GM12878 (cell line): ENCODE results near the gene CYP24A1. TPM values are rescaled to one million over a fixed set of nuclear protein-coding genes. Genes with fewer than 3 reads are reported as not detected.

Experiments
- ATAC-seq: fragments of 200-7000 bp; cut with Tn5 transposase; 3 replicates; pipeline ENCODE4 v1.9.1; 2020; ENCODE audit warnings: mild to moderate bottlenecking, moderate library complexity
- BruUV-seq: library from RNA; stranded (reverse); fragments of 400-500 nt; replicated peaks from 2 replicates; lab custom pipeline; 2021; lab: Mats Ljungman, UMichigan
- CTCF ChIA-PET: fragments of 300-600 bp; sonication (Branson Sonifier 250); formaldehyde crosslinking; extraction: SDS; loops from one replicate; lab custom pipeline; 2021; ENCODE audit warnings: inconsistent platforms; lab: Yijun Ruan, JAX
- POLR2A ChIA-PET: fragments of 350-600 bp; formaldehyde crosslinking; extraction: SDS; loops from one replicate; lab custom pipeline; 2021; ENCODE audit warnings: inconsistent platforms; lab: Charles Lee
- RAD21 ChIA-PET: fragments of 300-600 bp; sonication (Branson Sonifier 250); formaldehyde crosslinking; loops from one replicate; lab custom pipeline; 2023; ENCODE audit warnings: antibody characterized with exemption; ENCODE audit not compliant: unreplicated experiment; lab: Charles Lee
- SMC1A ChIA-PET: fragments of 300-600 bp; sonication (Branson Sonifier 250); formaldehyde crosslinking; loops from one replicate; lab custom pipeline; 2023; ENCODE audit not compliant: unreplicated experiment, uncharacterized antibody; lab: Charles Lee
- DNase-seq: peaks from one replicate; pipeline ENCODE4 v3.0.0-alpha.2; 2011; ENCODE audit warnings: low read depth, low spot score
- FAIRE-seq: peaks from 3 replicates; lab custom pipeline; 2011; peaks lifted over from hg19 to GRCh38; lab: Jason Lieb, UNC
- H2AFZ ChIP-seq: 2 replicates; pipeline ENCODE4 v1.6.0; 2011; ENCODE audit warnings: low read depth, low read length, control low read depth; ENCODE audit not compliant: control insufficient read depth
- H3K27ac ChIP-seq: 2 replicates; pipeline ENCODE4 v1.5.1; 2011; ENCODE audit warnings: control low read depth; ENCODE audit not compliant: control insufficient read depth, insufficient read depth
- H3K27me3 ChIP-seq, 2 experiments: replicated peaks in 1 of 2; 2 replicates each; pipeline versions ENCODE4 v1.6.0 to v1.6.1; 2011; ENCODE audit warnings: low read length in 1 of 2; ENCODE audit not compliant: control insufficient read depth in 2 of 2, insufficient read depth in 2 of 2
- H3K36me3 ChIP-seq, 2 experiments: 2 replicates each; pipeline ENCODE4 v1.5.1; 2011; ENCODE audit warnings: low read length in 1 of 2; ENCODE audit not compliant: control insufficient read depth in 2 of 2, insufficient read depth in 2 of 2
- H3K4me1 ChIP-seq: 2 replicates; pipeline ENCODE4 v1.6.1; 2011; ENCODE audit warnings: mild to moderate bottlenecking, low read length, moderate library complexity, mixed read lengths; ENCODE audit not compliant: control insufficient read depth, insufficient read depth
- H3K4me2 ChIP-seq: 2 replicates; pipeline ENCODE4 v1.6.0; 2011; ENCODE audit warnings: control low read depth; ENCODE audit not compliant: control insufficient read depth, insufficient read depth
- H3K4me3 ChIP-seq: fragments of 200-600 bp; sonication (generic); 2 replicates; pipeline ENCODE4 v1.5.1; 2016
- H3K79me2 ChIP-seq: 2 replicates; pipeline ENCODE4 v1.6.0; 2011; ENCODE audit warnings: low read length; ENCODE audit not compliant: control insufficient read depth, insufficient read depth
- H3K9ac ChIP-seq: 2 replicates; pipeline ENCODE4 v1.8.0; 2011; ENCODE audit warnings: low read length, control low read depth, mixed read lengths; ENCODE audit not compliant: control insufficient read depth, insufficient read depth
- H3K9me3 ChIP-seq: replicated peaks from 3 replicates; pipeline ENCODE4 v1.5.1; 2011; ENCODE audit warnings: mild to moderate bottlenecking, low read length; ENCODE audit not compliant: control insufficient read depth, insufficient read depth
- H4K20me1 ChIP-seq: 2 replicates; pipeline ENCODE4 v1.6.0; 2011; ENCODE audit not compliant: control insufficient read depth, insufficient read depth
- CHD4 ChIP-seq: fragments of 200-600 bp; sonication (generic); IDR thresholded peaks from 2 replicates; pipeline ENCODE4 v1.6.1; 2016; ENCODE audit warnings: mild to moderate bottlenecking
- ETV6 ChIP-seq, 2 experiments: fragments of 450-650 bp in 1 of 2; IDR thresholded peaks in 1 of 2; conservative IDR thresholded peaks in 1 of 2; 2 replicates each; pipeline ENCODE4 v1.6.1; 2014; ENCODE audit warnings: antibody characterized with exemption in 1 of 2, borderline replicate concordance in 1 of 2, low read depth in 1 of 2, mild to moderate bottlenecking in 1 of 2, moderate library complexity in 1 of 2
- NFXL1 ChIP-seq: fragments of 450-650 bp; IDR thresholded peaks from 2 replicates; pipeline ENCODE4 v1.6.1; 2017; ENCODE audit warnings: antibody characterized with exemption, mild to moderate bottlenecking, borderline replicate concordance
- PAX8 ChIP-seq: fragments of 450-650 bp; IDR thresholded peaks from 2 replicates; pipeline ENCODE4 v1.6.1; 2017; ENCODE audit warnings: mild to moderate bottlenecking, moderate library complexity
- PML ChIP-seq: IDR thresholded peaks from 2 replicates; pipeline ENCODE4 v1.6.1; 2012; ENCODE audit warnings: low read length, inconsistent platforms
- TCF12 ChIP-seq: IDR thresholded peaks from 2 replicates; pipeline ENCODE4 v1.6.1; 2011; ENCODE audit warnings: low read depth, mild to moderate bottlenecking, low read length
- WGBS: methylation state at CpG from one replicate; pipeline ENCODE4 v1.1.6; 2016; ENCODE audit warnings: low lambda C conversion rate; ENCODE audit not compliant: insufficient replicate concordance, insufficient coverage; ENCODE audit errors: missing lambda C conversion rate; 5-methylcytosine and 5-hydroxymethylcytosine counted together
- in situ Hi-C: fragments of 300-500 bp; cut with MboI; formaldehyde crosslinking; loops from 9 replicates; pipeline ENCODE4 v1.14.3; 2018; ENCODE audit warnings: mixed read lengths
- intact Hi-C: fragments of 100-400 bp; cut with micrococcal nuclease; formaldehyde crosslinking; loops from one replicate; pipeline ENCODE4 v1.14.2; 2022; ENCODE audit not compliant: unreplicated experiment
- polyA plus RNA-seq, 11 experiments: library from polyadenylated mRNA; depleted of rRNA in 4 of 11; unstranded in 6 of 11; stranded (reverse) in 5 of 11; fragments of >200 nt; fragmentation: Nextera tagmentation in 4 of 11; fragmentation: Illumina TruSeq in 1 of 11; extraction: Ambion mirVana in 4 of 11; extraction: Trizol in 1 of 11; gene quantifications; 1 replicate in 1 of 11; 2 replicates in 10 of 11; pipeline versions ENCODE4 v1.2.1 to v1.2.3, GENCODE V29; 2011 to 2016; ENCODE audit warnings: inconsistent platforms in 2 of 11, missing spikeins in 2 of 11, low read depth in 1 of 11
- total RNA-seq, 4 experiments: library from RNA; depleted of rRNA in 3 of 4; stranded (reverse); fragments of >200 nt in 3 of 4; fragmentation: Illumina TruSeq in 1 of 4; extraction: Trizol in 1 of 4; gene quantifications; 2 replicates each; pipeline versions ENCODE4 v1.2.1 to v1.2.3, GENCODE V29; 2013 to 2021

The CYP24A1 gene
- total and polyA plus RNA-seq, 10 of the 15 experiments (the other 5 are each of a cell fraction or from before 2014, with no cell fraction given), result 0.69 TPM; not detected in 9

DNA sequence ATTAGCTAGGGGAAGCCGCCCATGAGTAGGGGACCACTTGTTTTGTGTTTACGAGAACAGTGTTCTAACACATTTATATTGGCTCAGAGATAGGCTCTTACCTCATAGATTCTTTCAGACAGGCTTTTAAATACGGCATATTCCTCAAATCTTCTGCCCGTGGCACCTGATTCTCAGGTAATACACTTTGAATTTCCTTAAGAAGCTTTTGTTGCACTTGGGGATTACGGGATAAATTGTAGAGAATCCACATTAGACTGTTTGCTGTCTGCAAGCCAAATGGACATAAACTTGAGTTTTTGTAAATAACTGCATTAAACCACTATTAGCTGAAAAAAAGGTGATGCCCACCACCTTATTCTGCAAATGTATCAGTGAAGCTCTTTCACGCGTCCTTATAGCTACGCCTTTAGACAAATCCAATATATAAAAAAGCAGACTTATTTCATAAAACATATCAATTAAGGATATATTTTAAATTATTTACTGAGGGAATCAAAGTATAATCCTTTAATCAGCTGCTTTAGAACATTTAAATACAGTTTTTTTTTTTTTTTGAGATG, 14.8 kb downstream of the CYP24A1 start:
- 44% methylated on average over 8 of the region's 8 CpGs for WGBS
- ChIA-PET RAD21 (no interaction called here), CTCF (interaction anchor here (0.7 kb wide), 1 partner anchor 97 kb away, joined by 3 read pairs; no protein-coding TSS in a partner anchor), POLR2A (interaction anchor here (0.7 kb wide), 1 partner anchor 906 kb away, joined by 3 read pairs; no protein-coding TSS in a partner anchor), SMC1A (no interaction called here)
- H4K20me1 ChIP-seq, result no peaks in the 10 kb centered on the region
- peaks cover 0 to 1% of the 10 kb centered on the region in 2 experiments for H3K27me3 ChIP-seq
- H3K4me1 ChIP-seq, result no peaks in the 10 kb centered on the region
- in situ Hi-C loops, result no loop called here
- H3K4me2 ChIP-seq, result no peak overlapping the region
- TF ChIP-seq ETV6 (conservative IDR thresholded peaks at IDR 0.05 in 1 of 2, IDR thresholded peaks at IDR 0.05 in 1 of 2; ENCODE audit: borderline replicate concordance in 1 of 2, low read depth in 1 of 2) (peak in 1 of 2 experiments; percentile 70; a peak in 2 of 4 replicates), CHD4 (no peak), PML (no peak), NFXL1 (peak; percentile 6; the same call in 1 of the 2 replicates)
- H3K36me3 ChIP-seq, result no peaks in the 10 kb centered on the region
- no peak for FAIRE-seq
- H2AFZ ChIP-seq, result no peak overlapping the region
- DNase-seq, result no peak
- H3K9me3 ChIP-seq, result no peaks in the 10 kb centered on the region
- no peaks in the 10 kb centered on the region for H3K79me2 ChIP-seq
- intact Hi-C loops, result no loop called here
- H3K4me3 ChIP-seq, result no peak overlapping the region
- ATAC-seq, result no peak
- H3K27ac ChIP-seq, result no peak overlapping the region
- no peak overlapping the region for H3K9ac ChIP-seq
- BruUV-seq, result no TSS peak

DNA sequence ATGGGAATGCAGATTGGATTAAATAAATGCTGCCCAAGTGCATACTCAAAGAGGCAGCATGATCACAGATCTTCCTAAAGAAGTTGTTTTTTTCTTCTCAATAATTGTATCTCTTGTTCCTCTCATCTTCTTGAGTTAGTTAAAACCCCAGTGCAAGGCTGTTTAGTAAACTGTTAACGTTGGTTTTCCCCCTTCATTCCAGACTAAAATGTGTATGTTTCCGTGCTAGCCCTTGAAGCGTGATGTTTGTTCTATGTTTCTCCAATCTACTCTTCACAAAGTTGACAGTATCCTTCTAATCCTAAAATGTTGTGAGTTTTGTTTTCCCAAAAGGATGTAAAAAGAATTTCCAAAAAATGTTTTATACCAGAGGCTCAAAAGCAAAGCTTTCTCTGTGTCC, 15.6 kb downstream of the CYP24A1 start:
- no peaks in the 10 kb centered on the region for H3K4me1 ChIP-seq
- intact Hi-C loops (no loop called here), in situ Hi-C loops (no loop called here)
- no peak for ATAC-seq
- 27% methylated on average over 3 of the region's 3 CpGs for WGBS
- no peaks in the 10 kb centered on the region for H4K20me1 ChIP-seq
- H3K36me3 ChIP-seq, result no peaks in the 10 kb centered on the region
- H3K4me3 ChIP-seq, result no peak overlapping the region
- H3K9me3 ChIP-seq, result no peaks in the 10 kb centered on the region
- no TSS peak for BruUV-seq
- H3K27ac ChIP-seq, result no peak overlapping the region
- no peak for DNase-seq
- peaks cover 0 to 1% of the 10 kb centered on the region in 2 experiments for H3K27me3 ChIP-seq
- ChIA-PET CTCF (no interaction called here), RAD21 (no interaction called here), POLR2A (no interaction called here), SMC1A (no interaction called here)
- H3K4me2 ChIP-seq, result no peak overlapping the region
- H3K9ac ChIP-seq, result no peak overlapping the region
- H2AFZ ChIP-seq, result no peak overlapping the region
- H3K79me2 ChIP-seq, result no peaks in the 10 kb centered on the region
- no peak for TF ChIP-seq TCF12
- no peak for TF ChIP-seq PAX8
- FAIRE-seq, result no peak
